ENCODE data around the gene MRPS15. TPM values are rescaled to one million over a fixed set of nuclear protein-coding genes. Genes with fewer than 3 reads are reported as not detected.

Gene MRPS15
- polyA plus RNA-seq, 4 donors, result 65.6 to 78.7 (median 69.6) TPM

- no peak for DNase-seq (ENCODE audit: low read depth in 4 of 4, low spot score in 2 of 4)
These were observed 615 bp upstream of the MRPS15 start for GRCh38 chr1:36464605-36465393.

GRCh38 chr1:36463463-36463802 is 751 bp downstream of the MRPS15 start:
- DNase-seq (ENCODE audit: low read depth in 4 of 4, low spot score in 2 of 4), result no peak

- DNase-seq (ENCODE audit: low read depth in 4 of 4, low spot score in 2 of 4), result no peak
These were observed 5.3 kb downstream of the MRPS15 start for GRCh38 chr1:36458910-36459309.

- DNase-seq (ENCODE audit: low read depth in 4 of 4, low spot score in 2 of 4), result no peak
These were observed 6.5 kb downstream of the MRPS15 start for GRCh38 chr1:36457691-36458090.

- no peak for DNase-seq (ENCODE audit: low read depth in 4 of 4, low spot score in 2 of 4)
These were observed 7.7 kb downstream of the MRPS15 start for GRCh38 chr1:36456391-36456928.

GRCh38 chr1:36455386-36455785 is 8.8 kb downstream of the MRPS15 start:
- DNase-seq (ENCODE audit: low read depth in 4 of 4, low spot score in 2 of 4), result no peak

- DNase-seq (ENCODE audit: low read depth in 4 of 4, low spot score in 2 of 4), result no peak
These were observed 10.4 kb downstream of the MRPS15 start for GRCh38 chr1:36453600-36454388.

- DNase-seq (ENCODE audit: low read depth in 4 of 4, low spot score in 2 of 4), result no peak
These were observed 11.1 kb downstream of the MRPS15 start for GRCh38 chr1:36453051-36453450.

GRCh38 chr1:36450919-36451305 is 13.3 kb downstream of the MRPS15 start:
- no peak for DNase-seq (ENCODE audit: low read depth in 4 of 4, low spot score in 2 of 4)

- peak; percentile 89 to 93 (median 92) for DNase-seq (ENCODE audit: low read depth in 4 of 4, low spot score in 2 of 4)
These were observed 13.8 kb downstream of the MRPS15 start, which contains the start of gene OSCP1 for GRCh38 chr1:36450270-36450918. Gene OSCP1 (minus strand): TSS chr1:36450451. CDS start chr1:36450369, 82 bp downstream.

GRCh38 chr1:36448530-36449056 is 15.6 kb downstream of the MRPS15 start:
- DNase-seq (ENCODE audit: low read depth in 4 of 4, low spot score in 2 of 4), result no peak

- no peak for DNase-seq (ENCODE audit: low read depth in 4 of 4, low spot score in 2 of 4)
These were observed 16.7 kb downstream of the MRPS15 start for GRCh38 chr1:36447450-36447849.

- no peak for DNase-seq (ENCODE audit: low read depth in 4 of 4, low spot score in 2 of 4)
These were observed 17.4 kb downstream of the MRPS15 start for GRCh38 chr1:36446746-36447145.

- DNase-seq (ENCODE audit: low read depth in 4 of 4, low spot score in 2 of 4), result no peak
These were observed 17.9 kb downstream of the MRPS15 start for GRCh38 chr1:36446271-36446670.

GRCh38 chr1:36443297-36443696 is 20.9 kb downstream of the MRPS15 start:
- no peak for DNase-seq (ENCODE audit: low read depth in 4 of 4, low spot score in 2 of 4)

GRCh38 chr1:36442337-36442736 is 21.8 kb downstream of the MRPS15 start:
- no peak for DNase-seq (ENCODE audit: low read depth in 4 of 4, low spot score in 2 of 4)

- no peak for DNase-seq (ENCODE audit: low read depth in 4 of 4, low spot score in 2 of 4)
These were observed 23.5 kb downstream of the MRPS15 start for GRCh38 chr1:36440646-36441045.

GRCh38 chr1:36440044-36440443 is 24.1 kb downstream of the MRPS15 start:
- DNase-seq (ENCODE audit: low read depth in 4 of 4, low spot score in 2 of 4), result no peak

GRCh38 chr1:36438715-36439114 is 25.5 kb downstream of the MRPS15 start:
- no peak for DNase-seq (ENCODE audit: low read depth in 4 of 4, low spot score in 2 of 4)

GRCh38 chr1:36436821-36437220 is 27.4 kb downstream of the MRPS15 start:
- DNase-seq (ENCODE audit: low read depth in 4 of 4, low spot score in 2 of 4), result no peak

GRCh38 chr1:36433102-36433501 is 31.1 kb downstream of the MRPS15 start:
- no peak for DNase-seq (ENCODE audit: low read depth in 4 of 4, low spot score in 2 of 4)

All from left renal cortex interstitium (tissue), 4 donors.